ENCODE measurements around the gene TUBB2B. TPM values are rescaled to one million over a fixed set of nuclear protein-coding genes. Genes with fewer than 3 reads are reported as not detected.

Gene TUBB2B
- total and polyA plus RNA-seq, 2 experiments from 2014 or later, result 355 to 794 TPM

DNA sequence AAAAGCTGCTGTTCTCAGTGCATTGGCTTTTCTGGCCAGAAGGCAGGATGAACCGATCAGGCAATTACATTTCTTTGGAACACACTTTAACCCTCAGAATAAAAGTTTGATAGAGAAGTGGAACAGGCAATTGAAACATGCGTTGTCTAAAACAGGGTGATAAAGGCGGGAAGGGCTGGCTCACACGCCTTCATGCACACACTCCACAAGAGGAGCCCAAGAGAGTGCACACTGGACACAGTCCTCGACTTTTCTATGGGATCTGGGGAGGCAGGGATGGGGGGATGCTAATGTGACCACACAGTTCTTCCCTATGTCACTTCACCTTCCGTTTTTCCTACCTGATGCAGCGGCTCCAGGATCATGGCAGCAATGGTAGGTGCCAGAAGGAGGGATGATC is 39.2 kb downstream of the TUBB2B start:
- Mint-ChIP-seq H3K27me3 (ENCODE audit: insufficient read depth, low read depth, poor library complexity) (peaks cover 17% of the 10 kb centered on the region), H3K4me3 (no peak overlapping the region), H3K4me1 (peaks cover 12% of the 10 kb centered on the region), H3K27ac (no peak overlapping the region), H3K9me3 (peaks cover 6% of the 10 kb centered on the region; the same call in 2 of the 3 replicates), H3K36me3 (ENCODE audit: low read depth) (peaks cover 6% of the 10 kb centered on the region)
- Histone ChIP-seq H3K9me2 (ENCODE audit: insufficient read depth) (peaks cover 17% of the 10 kb centered on the region; the same call in 1 of the 2 replicates), H3K4me2 (no peak overlapping the region), H3K4me3 (no peak overlapping the region), H2AFZ (no peak overlapping the region), H3F3A (replicated peaks; ENCODE audit: low read depth) (peaks cover 6% of the 10 kb centered on the region; the same call in 1 of the 2 replicates), H3K36me3 (ENCODE audit: insufficient read depth) (no peaks in the 10 kb centered on the region), H3K4me1 (ENCODE audit: insufficient read depth) (peaks cover 7% of the 10 kb centered on the region), H4K20me1 (replicated peaks; ENCODE audit: insufficient read depth) (no peaks in the 10 kb centered on the region), H3K27ac (ENCODE audit: low read depth) (no peak overlapping the region), H3K27me3 (ENCODE audit: insufficient read depth) (no peaks in the 10 kb centered on the region), H3K79me2 (replicated peaks; ENCODE audit: insufficient read depth) (no peaks in the 10 kb centered on the region)
- DNase-seq (ENCODE audit: low spot score) (no peak), ATAC-seq (no peak)
- TF ChIP-seq ZNF331 (CRISPR knock-in tag; IDR thresholded peaks at IDR 0.05; ENCODE audit: low read depth) (no peak), EZH2 (IDR thresholded peaks at IDR 0.05; ENCODE audit: low read depth, unreplicated experiment) (no peak), CREB1 (CRISPR knock-in tag; IDR thresholded peaks at IDR 0.05; ENCODE audit: low read depth) (no peak), ZNF114 (CRISPR knock-in tag; IDR thresholded peaks at IDR 0.05) (no peak), NANOG (IDR thresholded peaks at IDR 0.05; ENCODE audit: borderline replicate concordance) (no peak), EZH2phosphoT487 (IDR thresholded peaks at IDR 0.05; ENCODE audit: unreplicated experiment) (no peak), JUNB (IDR thresholded peaks at IDR 0.05; ENCODE audit: unreplicated experiment) (no peak), ZNF462 (CRISPR knock-in tag; IDR thresholded peaks at IDR 0.05) (no peak)
- TF ChIP-seq, protein P1, sequence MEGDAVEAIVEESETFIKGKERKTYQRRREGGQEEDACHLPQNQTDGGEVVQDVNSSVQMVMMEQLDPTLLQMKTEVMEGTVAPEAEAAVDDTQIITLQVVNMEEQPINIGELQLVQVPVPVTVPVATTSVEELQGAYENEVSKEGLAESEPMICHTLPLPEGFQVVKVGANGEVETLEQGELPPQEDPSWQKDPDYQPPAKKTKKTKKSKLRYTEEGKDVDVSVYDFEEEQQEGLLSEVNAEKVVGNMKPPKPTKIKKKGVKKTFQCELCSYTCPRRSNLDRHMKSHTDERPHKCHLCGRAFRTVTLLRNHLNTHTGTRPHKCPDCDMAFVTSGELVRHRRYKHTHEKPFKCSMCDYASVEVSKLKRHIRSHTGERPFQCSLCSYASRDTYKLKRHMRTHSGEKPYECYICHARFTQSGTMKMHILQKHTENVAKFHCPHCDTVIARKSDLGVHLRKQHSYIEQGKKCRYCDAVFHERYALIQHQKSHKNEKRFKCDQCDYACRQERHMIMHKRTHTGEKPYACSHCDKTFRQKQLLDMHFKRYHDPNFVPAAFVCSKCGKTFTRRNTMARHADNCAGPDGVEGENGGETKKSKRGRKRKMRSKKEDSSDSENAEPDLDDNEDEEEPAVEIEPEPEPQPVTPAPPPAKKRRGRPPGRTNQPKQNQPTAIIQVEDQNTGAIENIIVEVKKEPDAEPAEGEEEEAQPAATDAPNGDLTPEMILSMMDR (conservative IDR thresholded peaks at IDR 0.05; ENCODE audit: low read depth in 2 of 2), result no peak
- TF ChIP-seq, protein P2, sequence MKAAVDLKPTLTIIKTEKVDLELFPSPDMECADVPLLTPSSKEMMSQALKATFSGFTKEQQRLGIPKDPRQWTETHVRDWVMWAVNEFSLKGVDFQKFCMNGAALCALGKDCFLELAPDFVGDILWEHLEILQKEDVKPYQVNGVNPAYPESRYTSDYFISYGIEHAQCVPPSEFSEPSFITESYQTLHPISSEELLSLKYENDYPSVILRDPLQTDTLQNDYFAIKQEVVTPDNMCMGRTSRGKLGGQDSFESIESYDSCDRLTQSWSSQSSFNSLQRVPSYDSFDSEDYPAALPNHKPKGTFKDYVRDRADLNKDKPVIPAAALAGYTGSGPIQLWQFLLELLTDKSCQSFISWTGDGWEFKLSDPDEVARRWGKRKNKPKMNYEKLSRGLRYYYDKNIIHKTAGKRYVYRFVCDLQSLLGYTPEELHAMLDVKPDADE (IDR thresholded peaks at IDR 0.05), result no peak
